K562 (cell line): ENCODE results near the gene PIP5K1B. TPM values are rescaled to one million over a fixed set of nuclear protein-coding genes. Genes with fewer than 3 reads are reported as not detected.

Experiments
- BRF2 ChIP-seq: IDR thresholded peaks from 3 replicates; pipeline ENCODE4 v1.6.1; 2011; ENCODE audit warnings: borderline replicate concordance, mild to moderate bottlenecking; ENCODE audit not compliant: insufficient read length, insufficient read depth
- CBFA2T2 ChIP-seq: fragments of 450-650 bp; conservative IDR thresholded peaks from 2 replicates; pipeline ENCODE4 v1.6.1; 2017; ENCODE audit warnings: mild to moderate bottlenecking
- CLOCK ChIP-seq: fragments of 250-450 bp; sonication (Bioruptor Pico); IDR thresholded peaks from 2 replicates; pipeline ENCODE4 v1.4.0; 2020; ENCODE audit warnings: mild to moderate bottlenecking, moderate library complexity, borderline replicate concordance
- CXXC5 ChIP-seq: fragments of 250-450 bp; sonication (Bioruptor Pico); IDR thresholded peaks from 2 replicates; pipeline ENCODE4 v1.8.0; 2022; ENCODE audit warnings: inconsistent platforms, mild to moderate bottlenecking, moderate library complexity
- NCOA6 ChIP-seq: fragments of 450-650 bp; IDR thresholded peaks from 2 replicates; pipeline ENCODE4 v1.6.1; 2017; ENCODE audit warnings: mild to moderate bottlenecking
- NCOR1 ChIP-seq: fragments of 450-650 bp; IDR thresholded peaks from 2 replicates; pipeline ENCODE4 v1.6.1; 2016; ENCODE audit warnings: mild to moderate bottlenecking, moderate library complexity
- NFRKB ChIP-seq: fragments of 450-650 bp; IDR thresholded peaks from 2 replicates; pipeline ENCODE4 v1.6.1; 2016; ENCODE audit warnings: low read depth
- ZBTB40 ChIP-seq, 2 experiments: fragments of 450-650 bp in 1 of 2; sonication (generic) in 1 of 2; formaldehyde crosslinking in 1 of 2; IDR thresholded peaks; 2 replicates each; pipeline versions ENCODE4 v1.7.1 to v1.9.0; 2016 to 2022; ENCODE audit warnings: inconsistent platforms in 1 of 2, mild to moderate bottlenecking in 1 of 2, missing genetic modification reagents in 1 of 2
- ZNF592 ChIP-seq: fragments of 450-650 bp; IDR thresholded peaks from 2 replicates; pipeline ENCODE4 v1.6.1; 2017; ENCODE audit warnings: antibody characterized with exemption, mild to moderate bottlenecking
- polyA plus RNA-seq, 8 experiments: library from polyadenylated mRNA; depleted of rRNA in 4 of 8; stranded (reverse) in 5 of 8; unstranded in 3 of 8; fragments of >200 nt; fragmentation: Nextera tagmentation in 2 of 8; fragmentation: Illumina TruSeq in 1 of 8; extraction: Ambion mirVana in 2 of 8; extraction: Trizol in 1 of 8; gene quantifications; 2 replicates each; pipeline versions ENCODE4 v1.2.1 to v1.2.3, GENCODE V29; 2011 to 2014; ENCODE audit warnings: inconsistent platforms in 1 of 8, missing spikeins in 1 of 8
- total RNA-seq, 7 experiments: library from RNA; depleted of rRNA in 6 of 7; stranded (reverse); fragments of >200 nt in 6 of 7; fragmentation: Illumina TruSeq in 2 of 7; extraction: Trizol in 2 of 7; gene quantifications; 2 replicates each; pipeline versions ENCODE4 v1.2.1 to v1.2.3, GENCODE V29; 2011 to 2021; ENCODE audit warnings: low replicate concordance in 1 of 7

The PIP5K1B gene
- total and polyA plus RNA-seq, 9 of the 15 experiments (the other 6 are each of a cell fraction or from before 2014, with no cell fraction given), result 3.1 to 12.9 (median 7.4) TPM

GRCh38 chr9:68778635-68779034 lies 73.6 kb downstream of the PIP5K1B start (continued):
- TF ChIP-seq CLOCK (CRISPR knock-in tag), result no peak
- TF ChIP-seq NCOR1, result 0 out of 2 replicates have a peak, but pooled peaks have one; percentile 18
- peak; percentile 78 for TF ChIP-seq NFRKB
- no peak for TF ChIP-seq NCOA6
- 0 out of 2 replicates have a peak, but pooled peaks have one; percentile 12 for TF ChIP-seq ZBTB40 (IDR thresholded peaks at IDR 0.05)
- no peak for TF ChIP-seq ZBTB40 (CRISPR knock-in tag; IDR thresholded peaks at IDR 0.05)
- 0 out of 2 replicates have a peak, but pooled peaks have one; percentile 21 for TF ChIP-seq CXXC5 (CRISPR knock-in tag)
- 0 out of 2 replicates have a peak, but pooled peaks have one; percentile 14 for TF ChIP-seq CBFA2T2
- TF ChIP-seq ZNF592, result peak; percentile 73
- TF ChIP-seq BRF2, result no peak
